DND-41 (cell line): ENCODE measurements around the gene USP9X.

ENCODE experiments used
- ATAC-seq: fragments of 200-7000 bp; cut with Tn5 transposase; 3 replicates; pipeline ENCODE4 v1.9.1; 2021; ENCODE audit warnings: low read depth; ENCODE audit not compliant: insufficient read depth
- DNase-seq: peaks from one replicate; pipeline ENCODE4 v3.0.0-alpha.2; 2020
- H2AFZ ChIP-seq: 2 replicates; pipeline ENCODE4 v1.6.0; 2012; ENCODE audit warnings: low read depth, low read length
- H3K27ac ChIP-seq: 2 replicates; pipeline ENCODE4 v1.5.1; 2012; ENCODE audit warnings: low read length, inconsistent platforms
- H3K27me3 ChIP-seq: fragments of 200-600 bp; sonication (generic); 2 replicates; pipeline ENCODE4 v1.6.0; 2012; ENCODE audit warnings: low read length, mild to moderate bottlenecking, inconsistent platforms; ENCODE audit not compliant: insufficient read depth, poor library complexity
- H3K36me3 ChIP-seq: 2 replicates; pipeline ENCODE4 v1.5.1; 2012; ENCODE audit warnings: low read length, inconsistent platforms; ENCODE audit not compliant: insufficient read depth
- H3K4me1 ChIP-seq: 2 replicates; pipeline ENCODE4 v1.5.1; 2012; ENCODE audit warnings: mild to moderate bottlenecking, low read length; ENCODE audit not compliant: insufficient read depth
- H3K4me2 ChIP-seq: 2 replicates; pipeline ENCODE4 v1.6.0; 2012; ENCODE audit warnings: mild to moderate bottlenecking, moderate library complexity, low read length, inconsistent platforms; ENCODE audit not compliant: insufficient read depth
- H3K4me3 ChIP-seq, 2 experiments: fragments of 200-600 bp in 1 of 2; shearing (Covaris generic) in 1 of 2; 2 replicates each; pipeline ENCODE4 v1.5.1; 2012 to 2016; ENCODE audit warnings: inconsistent platforms in 2 of 2, low read length in 2 of 2, mild to moderate bottlenecking in 2 of 2, low read depth in 1 of 2, moderate library complexity in 1 of 2
- H3K79me2 ChIP-seq: 2 replicates; pipeline ENCODE4 v1.6.0; 2012; ENCODE audit warnings: low read length, inconsistent platforms; ENCODE audit not compliant: insufficient read depth
- H3K9ac ChIP-seq: 2 replicates; pipeline ENCODE4 v1.6.0; 2012; ENCODE audit warnings: low read depth, mild to moderate bottlenecking, inconsistent platforms, low read length, moderate library complexity
- H3K9me3 ChIP-seq: 2 replicates; pipeline ENCODE4 v1.5.1; 2012; ENCODE audit warnings: low read length, moderate library complexity, mild to moderate bottlenecking, inconsistent platforms; ENCODE audit not compliant: insufficient read depth, severe bottlenecking
- H4K20me1 ChIP-seq: 2 replicates; pipeline ENCODE4 v1.6.0; 2012; ENCODE audit warnings: low read length; ENCODE audit not compliant: insufficient read depth
- CTCF ChIP-seq: IDR thresholded peaks from 2 replicates; pipeline ENCODE4 v1.5.1; 2012; ENCODE audit warnings: borderline replicate concordance, low read length, moderate library complexity, mild to moderate bottlenecking; ENCODE audit not compliant: poor library complexity, severe bottlenecking; ENCODE audit errors: extremely low read depth
- EZH2 ChIP-seq: IDR thresholded peaks from 3 replicates; pipeline ENCODE4 v1.6.1; 2012; ENCODE audit warnings: borderline replicate concordance, low read depth, mild to moderate bottlenecking, moderate library complexity, low read length, inconsistent platforms; ENCODE audit not compliant: severe bottlenecking

Gene USP9X

GRCh38 chrX:41176263-41176662 lies 91.0 kb downstream of the USP9X start:
- H3K4me2 ChIP-seq: no peak overlapping the region
- H3K36me3 ChIP-seq: peaks cover 21% of the 10 kb centered on the region
- H3K27ac ChIP-seq: no peak overlapping the region
- ATAC-seq (no peak), DNase-seq (no peak)
- H3K9ac ChIP-seq: no peak overlapping the region
- H4K20me1 ChIP-seq: no peaks in the 10 kb centered on the region
- H3K4me3 ChIP-seq: no peak overlapping the region
- H3K4me1 ChIP-seq: no peaks in the 10 kb centered on the region
- H3K27me3 ChIP-seq: no peaks in the 10 kb centered on the region
- no peaks in the 10 kb centered on the region for H3K9me3 ChIP-seq
- TF ChIP-seq CTCF: no peak
- TF ChIP-seq EZH2: no peak
- H2AFZ ChIP-seq: no peak overlapping the region
- 0 out of 2 replicates have a peak, but pooled peaks cover 2% of the 10 kb centered on the region for H3K79me2 ChIP-seq

GRCh38 chrX:41177297-41177696 lies 92.1 kb downstream of the USP9X start:
- no peak overlapping the region for H3K4me3 ChIP-seq
- no peak for ATAC-seq
- no peak overlapping the region for H3K9ac ChIP-seq
- no peak for DNase-seq
- TF ChIP-seq EZH2: no peak
- no peak for TF ChIP-seq CTCF
- no peaks in the 10 kb centered on the region for H3K9me3 ChIP-seq
- no peaks in the 10 kb centered on the region for H3K27me3 ChIP-seq
- no peak overlapping the region for H2AFZ ChIP-seq
- H3K36me3 ChIP-seq: peaks cover 28% of the 10 kb centered on the region
- H3K4me2 ChIP-seq: no peak overlapping the region
- 0 out of 2 replicates have a peak, but pooled peaks cover 2% of the 10 kb centered on the region for H3K79me2 ChIP-seq
- H3K4me1 ChIP-seq: no peaks in the 10 kb centered on the region
- H3K27ac ChIP-seq: no peak overlapping the region
- H4K20me1 ChIP-seq: no peaks in the 10 kb centered on the region

GRCh38 chrX:41178201-41178600 lies 93.0 kb downstream of the USP9X start:
- Histone ChIP-seq H3K79me2 (0 out of 2 replicates have a peak, but pooled peaks cover 2% of the 10 kb centered on the region), H3K36me3 (peaks cover 23% of the 10 kb centered on the region), H3K4me3 (no peak overlapping the region), H3K9ac (no peak overlapping the region), H3K9me3 (no peaks in the 10 kb centered on the region), H2AFZ (no peak overlapping the region), H3K27ac (no peak overlapping the region), H3K4me2 (no peak overlapping the region), H4K20me1 (no peaks in the 10 kb centered on the region), H3K4me1 (no peaks in the 10 kb centered on the region), H3K27me3 (no peaks in the 10 kb centered on the region)
- ATAC-seq: no peak
- DNase-seq: no peak
- TF ChIP-seq EZH2: no peak
- no peak for TF ChIP-seq CTCF
